ENCODE data around the gene IL1RN.
"Not testable (repeated sequence)": the region's sequence is repeated elsewhere in the genome, so short reads cannot be mapped to it uniquely, and the experiment has no call there.

Gene IL1RN

DNA sequence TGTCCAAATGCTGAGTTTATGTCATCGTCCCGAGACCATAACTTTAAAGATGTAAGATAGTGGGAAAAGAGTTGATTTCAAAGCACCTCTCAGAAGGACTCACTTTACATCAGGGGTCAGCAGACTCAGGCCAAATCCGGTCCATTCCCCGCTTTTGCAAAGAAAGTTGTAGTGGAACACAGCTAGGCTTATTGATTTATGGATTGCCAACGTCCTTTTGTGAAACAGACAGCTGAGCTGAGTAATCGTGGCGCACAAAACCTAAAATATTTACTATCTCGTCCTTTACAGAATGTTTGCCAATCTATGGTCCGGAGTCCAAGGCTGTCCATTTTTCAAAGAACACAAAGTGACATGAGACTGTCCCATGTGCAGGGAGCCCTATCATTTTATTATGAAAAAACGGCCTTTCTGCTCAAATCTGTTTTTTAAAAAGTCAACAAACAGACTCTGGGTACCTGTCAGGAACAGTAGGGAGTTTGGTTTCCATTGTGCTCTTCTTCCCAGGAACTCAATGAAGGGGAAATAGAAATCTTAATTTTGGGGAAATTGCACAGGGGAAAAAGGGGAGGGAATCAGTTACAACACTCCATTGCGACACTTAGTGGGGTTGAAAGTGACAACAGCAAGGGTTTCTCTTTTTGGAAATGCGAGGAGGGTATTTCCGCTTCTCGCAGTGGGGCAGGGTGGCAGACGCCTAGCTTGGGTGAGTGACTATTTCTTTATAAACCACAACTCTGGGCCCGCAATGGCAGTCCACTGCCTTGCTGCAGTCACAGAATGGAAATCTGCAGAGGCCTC lies at the start of gene IL1RN:
TSS of gene IL1RN (plus strand) at position 754 of the 801 bp plus-strand sequence. CDS start at position 781, 27 bp downstream.
- DNase-seq: no peak

DNA sequence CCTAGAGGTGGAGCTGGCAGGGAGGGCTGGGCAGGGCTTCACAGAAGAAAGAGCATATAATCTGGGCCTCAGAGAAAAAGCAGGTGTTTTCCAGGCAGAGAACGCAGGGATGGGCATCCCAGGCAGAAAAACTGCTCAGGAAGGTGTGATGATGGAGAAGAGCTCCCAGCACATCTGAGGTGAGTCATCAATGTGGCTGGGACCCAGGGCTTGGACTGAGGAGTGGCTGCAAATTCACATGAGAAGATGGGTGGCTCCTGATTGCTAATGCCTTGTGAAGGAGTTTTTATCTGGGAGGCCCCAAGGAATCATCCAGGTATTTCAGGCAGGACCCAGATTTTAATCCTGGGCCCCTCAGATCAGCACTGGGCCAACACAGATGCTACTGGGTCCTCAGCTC lies 49.5 kb upstream of the IL1RN start:
- DNase-seq: no peak

DNA sequence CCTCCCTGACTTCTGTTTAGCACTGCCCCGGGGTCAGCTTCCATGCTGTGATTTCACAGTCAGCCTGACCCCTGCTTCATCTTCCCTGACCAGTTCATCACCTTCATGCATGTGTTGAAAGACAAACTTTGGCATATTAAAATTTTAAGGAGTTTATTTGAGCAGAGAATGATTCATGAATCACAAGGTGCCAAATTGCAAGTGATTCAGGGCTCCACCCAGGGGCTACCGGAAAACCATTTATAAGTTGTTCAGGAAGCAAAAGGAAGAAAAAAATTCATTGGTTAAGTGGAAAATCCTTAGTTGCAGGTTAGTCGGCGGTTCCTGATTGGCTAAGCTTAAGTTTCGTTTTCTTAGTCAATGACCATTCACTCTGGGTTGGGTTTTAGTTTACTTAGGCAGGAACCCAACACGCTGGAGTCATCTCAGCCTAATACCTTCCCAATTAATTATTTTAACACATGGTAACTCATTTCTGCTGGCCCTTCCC lies 49.0 kb upstream of the IL1RN start:
- no peak for DNase-seq

DNA sequence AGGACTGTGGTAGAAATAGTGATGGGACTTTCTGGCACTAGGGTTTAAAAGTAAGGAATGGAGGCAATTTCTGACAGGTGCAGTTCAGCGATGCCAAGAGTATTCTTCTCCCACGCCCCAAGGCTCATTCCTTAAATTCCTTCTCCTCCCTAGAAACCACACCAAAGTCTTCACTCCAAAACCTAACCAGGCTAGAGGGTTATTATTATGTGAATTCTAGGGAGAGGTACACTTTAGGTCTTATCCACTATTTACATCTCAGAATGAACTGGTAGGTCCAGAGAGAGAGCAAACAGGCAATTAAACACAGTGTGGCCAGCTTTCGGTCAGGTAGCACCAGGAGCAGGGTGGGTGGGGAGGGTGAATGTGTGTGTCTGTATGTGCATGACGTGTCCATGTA lies 48.3 kb upstream of the IL1RN start:
- DNase-seq: no peak

DNA sequence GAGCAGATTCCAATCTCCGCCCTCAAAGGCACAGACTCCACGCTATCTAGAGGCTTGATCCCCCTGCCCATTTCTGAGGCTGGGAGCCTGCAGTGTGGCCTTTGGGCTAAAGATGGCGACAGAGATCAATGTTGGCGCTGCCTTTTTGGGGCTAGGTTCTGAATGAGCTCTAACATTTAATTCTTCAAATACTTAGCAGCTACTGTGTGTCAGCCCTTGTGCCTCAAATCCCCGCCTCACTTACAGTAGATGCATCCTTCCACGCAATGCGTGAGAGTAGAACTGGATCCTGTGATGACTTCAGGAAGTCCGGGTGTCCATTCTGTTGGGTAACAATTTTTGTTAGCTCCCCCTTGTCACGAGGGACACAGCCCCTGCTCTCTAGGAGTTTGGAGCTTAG lies 47.3 kb upstream of the IL1RN start:
- no peak for DNase-seq

- DNase-seq: no peak
Measured at GRCh38 chr2:113081488-113082210, 45.7 kb upstream of the IL1RN start.

GRCh38 chr2:113083296-113083695 lies 44.1 kb upstream of the IL1RN start:
- no peak for DNase-seq

DNA sequence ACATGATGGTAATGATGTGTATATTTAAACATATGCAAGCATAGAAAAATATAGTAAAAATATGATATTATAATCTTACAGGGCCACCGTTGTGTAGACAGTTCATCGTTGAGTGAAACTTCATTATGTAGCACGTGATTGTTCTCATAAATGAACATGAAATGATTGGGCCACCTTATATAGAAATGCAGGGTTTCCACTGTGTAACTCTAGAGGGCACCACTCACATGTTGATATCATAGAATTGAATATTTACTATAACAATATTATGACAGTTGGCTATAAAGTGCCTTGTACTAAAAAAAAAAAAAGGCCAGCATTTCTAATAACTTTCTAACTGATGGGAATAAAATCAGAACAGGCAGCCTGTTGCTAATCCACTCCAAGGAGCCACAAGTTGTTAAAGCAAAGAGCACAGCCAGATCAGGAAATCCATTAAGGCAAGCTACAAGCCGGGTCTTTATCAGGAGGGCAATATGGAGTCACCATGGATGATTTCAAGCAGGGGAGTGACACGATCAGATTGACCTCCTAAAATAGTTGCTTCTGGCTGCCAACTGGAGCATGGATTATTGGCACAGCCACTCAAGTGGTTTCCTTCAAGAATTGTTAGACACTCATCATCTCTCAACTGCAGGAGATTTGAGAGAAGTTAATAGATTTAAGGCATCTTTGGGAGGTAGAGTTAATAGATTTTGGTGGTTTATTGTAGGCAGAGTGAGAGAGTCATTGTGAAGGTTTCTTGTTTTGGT lies 43.0 kb upstream of the IL1RN start:
- DNase-seq: no peak

DNA sequence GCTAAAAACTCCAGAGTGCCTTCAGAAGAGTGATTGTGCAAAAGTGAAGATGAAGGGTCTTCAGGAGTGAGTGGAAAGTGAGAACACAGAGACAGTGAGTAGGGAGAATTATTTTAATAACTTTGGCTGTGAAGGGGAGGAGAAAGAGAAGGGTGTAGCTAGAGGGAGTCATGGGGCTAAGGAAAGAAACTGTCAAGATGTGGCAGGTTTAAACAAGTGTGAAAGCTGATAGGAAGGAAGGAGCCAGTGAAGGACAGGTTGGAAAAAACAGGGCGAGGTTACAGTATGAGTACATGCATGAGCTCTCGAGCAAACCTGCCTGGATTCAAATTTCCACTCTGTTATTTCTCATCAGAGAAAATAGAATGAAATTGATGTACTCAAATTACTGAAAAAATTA lies 41.9 kb upstream of the IL1RN start:
- DNase-seq: no peak

- no peak for DNase-seq
Measured at GRCh38 chr2:113088213-113088992, 39.0 kb upstream of the IL1RN start.

- DNase-seq: no peak
Measured at GRCh38 chr2:113089916-113090315, 37.5 kb upstream of the IL1RN start.

- DNase-seq: no peak
Measured at GRCh38 chr2:113091231-113091896, 36.0 kb upstream of the IL1RN start.

- DNase-seq: no peak
Measured at GRCh38 chr2:113092864-113093612, 34.4 kb upstream of the IL1RN start.

GRCh38 chr2:113093613-113093977 lies 33.8 kb upstream of the IL1RN start:
- DNase-seq: no peak

- not testable (repeated sequence) for DNase-seq
Measured at GRCh38 chr2:113096306-113096705, 31.1 kb upstream of the IL1RN start.

DNA sequence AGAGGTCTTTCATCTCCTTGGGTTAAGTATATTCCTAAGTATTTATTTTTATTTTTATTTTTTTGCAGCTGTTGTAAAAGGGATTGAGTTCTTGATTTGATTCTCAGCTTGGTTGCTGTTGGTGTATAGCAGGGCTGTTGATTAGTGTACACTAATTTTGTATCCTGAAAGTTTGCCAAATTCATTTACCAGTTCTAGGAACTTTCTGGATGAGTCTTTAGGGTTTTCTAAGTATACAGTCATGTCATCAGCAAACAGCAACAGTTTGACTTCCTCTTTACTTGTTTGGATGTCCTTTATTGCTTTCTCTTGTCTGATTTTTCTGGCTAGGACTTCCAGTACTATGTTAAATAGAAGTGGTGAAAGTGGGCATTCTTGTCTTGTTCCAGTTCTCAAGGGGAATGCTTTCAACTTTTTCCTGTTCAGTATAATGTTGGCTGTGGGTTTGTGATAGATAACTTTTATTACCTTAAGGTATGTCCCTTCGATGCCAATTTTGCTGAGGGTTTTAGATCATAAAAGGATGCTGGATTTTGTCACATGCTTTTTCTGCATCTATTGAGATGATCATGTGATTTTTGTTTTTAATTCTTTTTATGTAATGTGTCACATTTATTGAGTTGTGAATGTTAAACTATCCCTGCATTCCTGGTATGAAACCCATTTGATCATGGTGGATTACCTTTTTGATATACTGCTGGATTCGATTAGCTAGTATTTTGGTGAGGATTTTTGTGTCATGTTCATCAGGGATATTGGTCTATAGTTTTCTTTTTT lies 30.4 kb upstream of the IL1RN start:
- DNase-seq: not testable (repeated sequence)

- DNase-seq: no peak
Measured at GRCh38 chr2:113098041-113098440, 29.4 kb upstream of the IL1RN start.

GRCh38 chr2:113098532-113098931 lies 28.9 kb upstream of the IL1RN start:
- DNase-seq: no peak

- DNase-seq: no peak
Measured at GRCh38 chr2:113102133-113102532, 25.3 kb upstream of the IL1RN start.

DNA sequence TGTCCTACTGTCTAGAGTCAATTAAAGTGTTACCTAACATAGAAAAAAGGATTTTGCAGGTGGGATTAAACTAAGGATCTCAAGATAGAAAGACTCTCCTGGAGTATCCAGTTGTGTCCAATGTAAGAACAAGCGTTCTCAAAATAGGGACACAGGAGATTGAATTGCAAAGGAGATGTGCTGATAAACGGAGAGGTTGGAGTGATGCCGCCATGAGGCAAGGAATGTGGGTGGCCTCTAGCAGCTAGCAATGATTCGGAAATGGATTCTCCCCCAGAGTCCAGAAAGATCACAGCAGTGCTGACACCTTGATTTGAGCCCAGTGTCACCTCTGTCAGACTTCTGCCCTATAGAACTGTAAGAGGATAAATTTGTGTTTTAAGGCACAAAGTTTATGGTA lies 24.1 kb upstream of the IL1RN start:
- DNase-seq: no peak

Measured in midbrain (tissue), 1 donor.